Endothelial cell of umbilical vein (primary cell): Measurements from ENCODE around the gene RNASE7. TPM values are rescaled to one million over a fixed set of nuclear protein-coding genes. Genes with fewer than 3 reads are reported as not detected.

ENCODE experiments used
- BruUV-seq: library from RNA; stranded (reverse); fragments of 400-500 nt; replicated peaks from 2 replicates; lab custom pipeline; 2021; lab: Mats Ljungman, UMichigan
- CTCF ChIA-PET: fragments of 300-600, 350-600 bp; sonication (Branson Sonifier 250); formaldehyde crosslinking; loops from one replicate; lab custom pipeline; 2021; ENCODE audit warnings: antibody characterized with exemption, inconsistent platforms; lab: Charles Lee
- POLR2A ChIA-PET: fragments of 300-600, 350-600 bp; sonication (Branson Sonifier 250); formaldehyde crosslinking; loops from one replicate; lab custom pipeline; 2021; ENCODE audit warnings: antibody characterized with exemption, inconsistent platforms; lab: Charles Lee
- DNase-seq: peaks from one replicate; pipeline ENCODE4 v3.0.0-alpha.2; 2011; ENCODE audit warnings: low read depth, low spot score
- FAIRE-seq: peaks from 2 replicates; lab custom pipeline; 2011; peaks lifted over from hg19 to GRCh38; lab: Jason Lieb, UNC
- H2AFZ ChIP-seq: 2 replicates; pipeline ENCODE4 v1.6.0; 2012; ENCODE audit warnings: low read depth, low read length, control low read depth, inconsistent platforms
- H3K27ac ChIP-seq: 2 replicates; pipeline ENCODE4 v1.5.1; 2011; ENCODE audit warnings: low read depth, mild to moderate bottlenecking, control low read depth, low read length, moderate library complexity; ENCODE audit not compliant: insufficient read depth
- H3K27me3 ChIP-seq, 2 experiments: 2 replicates each; pipeline versions ENCODE4 v1.6.0 to v1.6.1; 2011; ENCODE audit warnings: low read length in 2 of 2, mixed read lengths in 1 of 2; ENCODE audit not compliant: control insufficient read depth in 2 of 2, insufficient read depth in 2 of 2
- H3K36me3 ChIP-seq, 2 experiments: 2 replicates in 1 of 2; 3 replicates in 1 of 2; pipeline ENCODE4 v1.5.1; 2011; ENCODE audit warnings: low read length in 2 of 2, mild to moderate bottlenecking in 1 of 2, moderate library complexity in 1 of 2; ENCODE audit not compliant: control insufficient read depth in 2 of 2, insufficient read depth in 2 of 2; ENCODE audit errors: extremely low read depth in 1 of 2
- H3K4me1 ChIP-seq: 3 replicates; pipeline ENCODE4 v1.5.1; 2011; ENCODE audit warnings: mild to moderate bottlenecking, low read length; ENCODE audit not compliant: control insufficient read depth, insufficient read depth; ENCODE audit errors: extremely low read depth
- H3K4me2 ChIP-seq: 2 replicates; pipeline ENCODE4 v1.6.1; 2011; ENCODE audit warnings: low read length, control low read depth, mixed read lengths; ENCODE audit not compliant: insufficient read depth
- H3K4me3 ChIP-seq, 3 experiments: fragments of 200-600 bp in 1 of 3; sonication (generic), shearing (Covaris generic) in 1 of 3; replicated peaks in 1 of 3; 2 replicates each; pipeline ENCODE4 v1.5.1; 2011 to 2016; ENCODE audit warnings: control low read depth in 3 of 3, low read length in 3 of 3, mild to moderate bottlenecking in 2 of 3, inconsistent platforms in 1 of 3, low read depth in 1 of 3, moderate library complexity in 1 of 3; ENCODE audit not compliant: insufficient read depth in 1 of 3
- H3K79me2 ChIP-seq: 2 replicates; pipeline ENCODE4 v1.6.0; 2012; ENCODE audit warnings: low read length, inconsistent platforms; ENCODE audit not compliant: control insufficient read depth, insufficient read depth
- H3K9ac ChIP-seq: replicated peaks from 2 replicates; pipeline ENCODE3; 2011; ENCODE audit warnings: low read length, control low read depth; ENCODE audit not compliant: insufficient read depth; ENCODE audit errors: extremely low read depth
- H3K9me1 ChIP-seq: replicated peaks from 3 replicates; pipeline ENCODE4 v1.6.0; 2011; ENCODE audit warnings: mild to moderate bottlenecking, low read length; ENCODE audit not compliant: control insufficient read depth, insufficient read depth; ENCODE audit errors: extremely low read depth
- H3K9me3 ChIP-seq: replicated peaks from 2 replicates; pipeline ENCODE4 v1.5.1; 2012; ENCODE audit warnings: low read length, inconsistent platforms; ENCODE audit not compliant: control insufficient read depth, insufficient read depth
- H4K20me1 ChIP-seq: replicated peaks from 2 replicates; pipeline ENCODE3; 2011; ENCODE audit warnings: mild to moderate bottlenecking, low read length; ENCODE audit not compliant: control insufficient read depth, insufficient read depth; ENCODE audit errors: extremely low read depth
- CTCF ChIP-seq, 2 donors: IDR thresholded peaks; 1 replicate in 1 of 2; 2 replicates in 1 of 2; pipeline ENCODE4 v1.5.1; 2011; ENCODE audit warnings: low read length in 2 of 2, mild to moderate bottlenecking in 2 of 2, moderate library complexity in 2 of 2, control low read depth in 1 of 2, inconsistent platforms in 1 of 2, low read depth in 1 of 2; ENCODE audit not compliant: insufficient read depth in 1 of 2; ENCODE audit errors: extremely low read depth in 1 of 2
- EZH2 ChIP-seq: IDR thresholded peaks from 2 replicates; pipeline ENCODE4 v1.6.1; 2012; ENCODE audit warnings: borderline replicate concordance, low read depth, mild to moderate bottlenecking, moderate library complexity, low read length, inconsistent platforms; ENCODE audit not compliant: severe bottlenecking
- FOS ChIP-seq: IDR thresholded peaks from 2 replicates; pipeline ENCODE4 v1.6.1; 2011; ENCODE audit warnings: mild to moderate bottlenecking, low read length, moderate library complexity, borderline replicate concordance; ENCODE audit not compliant: insufficient read depth
- GATA2 ChIP-seq: IDR thresholded peaks from 2 replicates; pipeline ENCODE4 v1.7.0; 2011; ENCODE audit warnings: low read depth, mild to moderate bottlenecking, moderate library complexity, mixed read lengths, low read length; ENCODE audit not compliant: insufficient read length, insufficient read depth
- JUN ChIP-seq: IDR thresholded peaks from 2 replicates; pipeline ENCODE4 v1.6.1; 2011; ENCODE audit warnings: borderline replicate concordance, low read depth; ENCODE audit not compliant: insufficient read length, insufficient read depth
- MAX ChIP-seq: IDR thresholded peaks from 2 replicates; pipeline ENCODE4 v1.6.1; 2011; ENCODE audit not compliant: insufficient read depth, insufficient read length
- MYC ChIP-seq: IDR thresholded peaks from one replicate; pipeline ENCODE4 v1.6.1; 2011; ENCODE audit warnings: mild to moderate bottlenecking, low read depth, low read length
- POLR2A ChIP-seq: IDR thresholded peaks from 2 replicates; pipeline ENCODE4 v1.6.1; 2012; ENCODE audit warnings: low read depth, mild to moderate bottlenecking, control low read depth, low read length
- POLR2AphosphoS5 ChIP-seq: IDR thresholded peaks from 2 replicates; pipeline ENCODE4 v1.6.1; 2012; ENCODE audit warnings: low read depth, mild to moderate bottlenecking, control low read depth, low read length, moderate library complexity; ENCODE audit not compliant: insufficient read depth
- dilution Hi-C: fragments of 300-500 bp; cut with MboI; formaldehyde crosslinking; loops from one replicate; pipeline ENCODE4 v1.15.0; 2019; ENCODE audit warnings: low sequenced_read_pairs; ENCODE audit not compliant: extremely low pct_ligation_motif_present
- intact Hi-C: fragments of 100-400 bp; cut with micrococcal nuclease; formaldehyde crosslinking; loops from one replicate; pipeline ENCODE4 v1.10.0; 2022
- polyA plus RNA-seq, 4 experiments: library from polyadenylated mRNA; depleted of rRNA in 3 of 4; stranded (reverse) in 3 of 4; unstranded in 1 of 4; fragments of >200 nt; gene quantifications; 2 replicates each; pipeline versions ENCODE4 v1.2.1 to v1.2.3, GENCODE V29; 2011 to 2012; ENCODE audit warnings: missing spikeins in 1 of 4
- total RNA-seq: library from RNA; stranded (reverse); gene quantifications from 2 replicates; pipeline ENCODE4 v1.2.3, GENCODE V29; 2021

Gene RNASE7
- total and polyA plus RNA-seq, 2 donors (not counting 3 experiments of a cell fraction or from before 2014, with no cell fraction given) = not detected

GRCh38 chr14:20997564-20997963, 44.6 kb upstream of the RNASE7 start:
- intact Hi-C loops = no loop called here
- no peak for DNase-seq
- BruUV-seq = no TSS peak
- Histone ChIP-seq H3K9me1 (no peaks in the 10 kb centered on the region), H2AFZ (no peak overlapping the region), H3K27ac (no peak overlapping the region), H3K79me2 (no peaks in the 10 kb centered on the region), H4K20me1 (no peaks in the 10 kb centered on the region), H3K4me1 (no peaks in the 10 kb centered on the region), H3K36me3 (peaks cover 15 to 17% of the 10 kb centered on the region in 2 experiments), H3K9ac (no peak overlapping the region), H3K27me3 (no peaks in the 10 kb centered on the region), H3K9me3 (no peaks in the 10 kb centered on the region), H3K4me2 (no peak overlapping the region), H3K4me3 (no peak overlapping the region)
- CTCF ChIA-PET = interaction anchor here (0.7 to 3.5 kb wide), 6 partner anchors 8 to 140 kb away, joined by 3 to 23 read pairs (median 6); no protein-coding TSS in a partner anchor
- FAIRE-seq = no peak
- POLR2A ChIA-PET = no interaction called here
- dilution Hi-C loops = no loop called here
- TF ChIP-seq MAX (no peak), POLR2AphosphoS5 (no peak), FOS (no peak), EZH2 (no peak), POLR2A (no peak), MYC (no peak), GATA2 (no peak), JUN (no peak), CTCF (IDR thresholded peaks at IDR 0.05; ENCODE audit: extremely low read depth in 1 of 2, insufficient read depth in 1 of 2, low read depth in 1 of 2, low read length in 2 of 2) (no peak)
